ENCODE data around the gene BCL7A. TPM values are rescaled to one million over a fixed set of nuclear protein-coding genes. Genes with fewer than 3 reads are reported as not detected.

BCL7A gene
- total and polyA plus RNA-seq, 11 donors = 4.0 to 22.1 (median 14.3) TPM

- Histone ChIP-seq H3K36me3 (peaks cover 0 to 27% (median 19%) of the 10 kb centered on the region in 9 donors), H3K4me1 (peaks cover 21 to 99% (median 74%) of the 10 kb centered on the region in 12 donors), H3K9me3 (no peaks in the 10 kb centered on the region), H3K27ac (peak overlapping the region in 9 of 12 donors; percentile 16 to 87 (median 58)), H3K4me3 (no peak overlapping the region), H3K27me3 (no peaks in the 10 kb centered on the region)
- 60 to 79% (median 74%) methylated on average over 14 to 18 of the region's 18 CpGs for WGBS, 4 donors
- TF ChIP-seq POLR2A (IDR thresholded peaks at IDR 0.05) = no peak
- no peak for TF ChIP-seq CTCF (IDR thresholded peaks at IDR 0.05)
- DNase-seq (peak in 1 of 5 donors; percentile 71), ATAC-seq (peak in 1 of 4 donors; percentile 13)
- intact Hi-C loops (cut with DNase I) = no loop called here
Observed at GRCh38 chr12:122086641-122087285, 65.1 kb downstream of the BCL7A start.

DNA sequence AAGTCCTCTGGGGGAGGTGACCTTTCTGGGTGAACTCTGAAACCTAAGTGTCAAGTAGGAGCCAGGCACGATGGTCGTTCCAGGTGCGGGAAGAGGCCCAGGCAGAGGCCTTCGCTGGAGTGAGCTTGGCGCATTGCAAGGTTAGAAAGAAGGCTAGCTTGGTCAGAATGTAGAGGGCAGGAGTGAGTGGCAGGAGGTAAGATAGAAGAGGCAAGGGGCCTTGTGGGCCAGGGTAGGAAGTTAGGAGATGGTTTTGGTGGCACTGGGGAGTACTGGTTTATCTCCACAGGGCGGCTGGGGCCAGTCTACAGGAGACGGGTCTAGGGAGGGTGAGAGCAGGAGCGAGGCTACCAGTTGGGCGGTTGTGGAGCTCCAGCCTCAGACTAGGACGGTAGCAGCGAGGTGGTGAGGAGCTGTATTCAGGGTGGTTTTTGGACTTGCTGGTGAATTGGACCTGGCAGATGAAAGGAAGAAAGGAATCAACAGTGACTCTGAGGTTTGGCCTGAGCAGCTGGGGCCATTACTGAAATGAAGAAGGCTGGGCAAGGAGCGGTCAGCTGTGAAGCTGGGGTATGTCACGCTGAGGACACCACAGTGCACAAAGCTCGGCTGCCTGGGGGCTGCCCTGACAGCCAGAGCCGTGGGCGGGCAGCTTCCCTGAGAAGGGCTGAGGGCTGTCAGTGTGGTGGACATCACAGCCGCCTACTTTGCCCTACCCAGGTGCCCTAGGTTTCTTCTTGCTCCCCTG is 65.9 kb downstream of the BCL7A start:
- no peak for TF ChIP-seq POLR2A (IDR thresholded peaks at IDR 0.05)
- TF ChIP-seq CTCF (IDR thresholded peaks at IDR 0.05) = no peak
- peaks cover 17 to 99% (median 73%) of the 10 kb centered on the region in 12 donors for H3K4me1 ChIP-seq
- peak overlapping the region in 1 of 12 donors; percentile 6 for H3K4me3 ChIP-seq
- ATAC-seq (peak in 2 of 4 donors; percentile 11 to 36), DNase-seq (peak in 1 of 5 donors; percentile 26)
- peak overlapping the region in 11 of 12 donors; percentile 5 to 87 (median 57) for H3K27ac ChIP-seq
- H3K36me3 ChIP-seq = peaks cover 0 to 27% (median 19%) of the 10 kb centered on the region in 9 donors
- WGBS, 4 donors = 75 to 81% (median 77%) methylated on average over 16 to 17 of the region's 17 CpGs
- no peaks in the 10 kb centered on the region for H3K27me3 ChIP-seq
- no peaks in the 10 kb centered on the region for H3K9me3 ChIP-seq
- intact Hi-C loops (cut with DNase I) = no loop called here

DNA sequence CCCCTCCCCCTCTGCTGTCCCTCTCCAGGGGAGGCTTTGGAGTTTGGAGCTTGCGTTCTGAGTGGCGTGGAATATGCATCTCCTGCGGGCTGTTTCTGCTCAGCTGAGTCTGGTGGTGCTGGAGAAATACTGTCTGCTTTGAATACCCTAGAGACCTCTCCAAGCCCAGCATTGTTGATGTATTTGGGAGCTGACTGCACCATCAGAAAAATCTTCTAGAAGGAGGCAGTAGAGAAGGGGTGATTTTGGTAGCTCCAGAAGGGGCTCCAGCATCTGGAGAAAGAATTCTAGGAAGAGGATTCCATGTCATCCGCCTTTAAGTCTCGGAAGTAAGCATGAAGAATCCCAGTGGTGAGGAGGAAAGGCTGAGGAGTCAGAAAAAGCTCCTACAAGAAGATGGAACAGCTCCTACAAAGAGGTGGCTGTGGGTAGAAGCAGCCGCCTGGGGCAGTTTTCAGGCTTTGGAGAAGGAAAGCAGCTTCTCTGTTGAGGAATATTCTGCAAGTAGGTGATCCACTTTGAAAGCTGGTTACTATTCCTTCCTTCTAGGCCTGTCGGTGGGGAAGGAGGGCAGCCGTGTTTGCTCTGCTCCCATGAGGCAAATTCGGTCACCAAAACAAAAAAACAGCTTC is 66.6 kb downstream of the BCL7A start:
- Histone ChIP-seq H3K9me3 (no peaks in the 10 kb centered on the region), H3K36me3 (peaks cover 0 to 27% (median 19%) of the 10 kb centered on the region in 9 donors), H3K4me3 (peak overlapping the region in 1 of 12 donors; percentile 6), H3K4me1 (peaks cover 14 to 97% (median 69%) of the 10 kb centered on the region in 12 donors), H3K27ac (peak overlapping the region; percentile 5 to 87 (median 57)), H3K27me3 (no peaks in the 10 kb centered on the region)
- DNase-seq (peak in 1 of 5 donors; percentile 44), ATAC-seq (peak in 2 of 4 donors; percentile 24 to 37)
- intact Hi-C loops (cut with DNase I) = no loop called here
- 66 to 78% (median 70%) methylated on average over 9 of the region's 9 CpGs for WGBS, 4 donors
- TF ChIP-seq CTCF (IDR thresholded peaks at IDR 0.05) (no peak), POLR2A (IDR thresholded peaks at IDR 0.05) (no peak)

- DNase-seq (no peak), ATAC-seq (no peak)
- Histone ChIP-seq H3K4me1 (peaks cover 14 to 90% (median 65%) of the 10 kb centered on the region in 12 donors), H3K27ac (peak overlapping the region in 9 of 12 donors; percentile 5 to 87 (median 58)), H3K4me3 (no peak overlapping the region), H3K9me3 (no peaks in the 10 kb centered on the region), H3K36me3 (peaks cover 0 to 27% (median 19%) of the 10 kb centered on the region in 9 donors), H3K27me3 (no peaks in the 10 kb centered on the region)
- no peak for TF ChIP-seq CTCF (IDR thresholded peaks at IDR 0.05)
- no peak for TF ChIP-seq POLR2A (IDR thresholded peaks at IDR 0.05)
- intact Hi-C loops (cut with DNase I) = no loop called here
- WGBS, 4 donors = 54 to 72% (median 61%) methylated on average over 2 of the region's 2 CpGs
Observed at GRCh38 chr12:122089077-122089476, 67.4 kb downstream of the BCL7A start.

Measured in heart left ventricle (tissue), 16 donors.